HG03175 (cell line): ENCODE data around the gene CNTROB.
"Not testable (repeated sequence)": the region's sequence is repeated elsewhere in the genome, so short reads cannot be mapped to it uniquely, and the experiment has no call there.

Source experiments
- ATAC-seq: cut with Tn5 transposase; IDR thresholded peaks from one replicate; pipeline ENCODE4 v1.9.1; 2021; ENCODE audit warnings: mild to moderate bottlenecking, moderate library complexity; ENCODE audit not compliant: unreplicated experiment

CNTROB gene

GRCh38 chr17:7944326-7944725 is 12.3 kb downstream of the CNTROB start:
- no peak for ATAC-seq

- ATAC-seq = no peak
Measured at GRCh38 chr17:7945651-7946050, 13.6 kb downstream of the CNTROB start.

GRCh38 chr17:7946441-7946840 is 14.4 kb downstream of the CNTROB start:
- ATAC-seq = no peak

- no peak for ATAC-seq
Measured at GRCh38 chr17:7947651-7948050, 15.6 kb downstream of the CNTROB start.

- ATAC-seq = no peak
Measured at GRCh38 chr17:7950578-7950977, 18.6 kb downstream of the CNTROB start.

- peak; percentile 60 for ATAC-seq
Measured at GRCh38 chr17:7951143-7951792, 19.3 kb downstream of the CNTROB start.

- ATAC-seq = not testable (repeated sequence)
Measured at GRCh38 chr17:7953266-7953665, 21.3 kb downstream of the CNTROB start.

GRCh38 chr17:7955414-7956227 is 23.6 kb downstream of the CNTROB start:
- no peak for ATAC-seq

- no peak for ATAC-seq
Measured at GRCh38 chr17:7956228-7956965, 24.4 kb downstream of the CNTROB start.

GRCh38 chr17:7959503-7960253 is 27.7 kb downstream of the CNTROB start:
- ATAC-seq = no peak

- no peak for ATAC-seq
Measured at GRCh38 chr17:7961421-7961820, 29.4 kb downstream of the CNTROB start.

- ATAC-seq = no peak
Measured at GRCh38 chr17:7967751-7968150, 35.7 kb downstream of the CNTROB start.

GRCh38 chr17:7969433-7969832 is 37.4 kb downstream of the CNTROB start:
- ATAC-seq = no peak

- ATAC-seq = no peak
Measured at GRCh38 chr17:7971651-7972050, 39.6 kb downstream of the CNTROB start.

GRCh38 chr17:7972131-7972785 is 40.3 kb downstream of the CNTROB start:
- ATAC-seq = no peak

GRCh38 chr17:7974638-7975131 is 42.7 kb downstream of the CNTROB start:
- ATAC-seq = no peak

GRCh38 chr17:7977039-7977438 is 45.0 kb downstream of the CNTROB start:
- ATAC-seq = no peak

GRCh38 chr17:7977805-7978204 is 45.8 kb downstream of the CNTROB start:
- ATAC-seq = no peak

- no peak for ATAC-seq
Measured at GRCh38 chr17:7982173-7982572, 50.2 kb downstream of the CNTROB start.

- no peak for ATAC-seq
Measured at GRCh38 chr17:7982666-7983065, 50.7 kb downstream of the CNTROB start.
